Hematopoietic multipotent progenitor cell treated with erythropoietin and hydrocortisone succinate and interleukin-3 and kit ligand, for 15 days (in vitro differentiated cells): ENCODE data around the gene FOXD4L6.
"Not testable (repeated sequence)": the region's sequence is repeated elsewhere in the genome, so short reads cannot be mapped to it uniquely, and the experiment has no call there.

Experiments used
- DNase-seq: peaks from one replicate; pipeline ENCODE4 v3.0.0-alpha.2; 2015; ENCODE audit warnings: low spot score

Gene FOXD4L6

DNA sequence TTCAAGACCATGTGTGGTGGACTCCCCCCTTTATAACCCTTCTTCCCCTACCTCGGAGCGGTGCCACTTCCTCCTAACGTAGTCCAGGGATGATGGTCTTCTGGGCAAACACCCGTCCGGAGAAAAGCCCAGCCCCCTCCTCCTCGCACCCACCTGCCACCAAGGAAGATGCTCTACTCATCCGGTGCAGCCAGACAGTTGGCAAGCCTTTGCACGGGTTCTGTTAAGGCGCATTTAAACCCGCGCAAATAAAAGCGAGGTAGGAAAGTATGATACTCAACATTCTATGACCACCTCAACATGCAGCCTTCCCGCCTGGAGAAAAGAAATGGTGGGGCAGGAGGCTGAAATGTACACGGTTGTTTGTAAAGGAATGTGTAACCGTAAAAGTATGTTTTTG, at the start of gene FOXD4L6:
FOXD4L6 (minus strand) TSS at position 101 of the 400 bp plus-strand sequence. CDS start 298 bp downstream, outside the sequence.
- DNase-seq: not testable (repeated sequence)

DNA sequence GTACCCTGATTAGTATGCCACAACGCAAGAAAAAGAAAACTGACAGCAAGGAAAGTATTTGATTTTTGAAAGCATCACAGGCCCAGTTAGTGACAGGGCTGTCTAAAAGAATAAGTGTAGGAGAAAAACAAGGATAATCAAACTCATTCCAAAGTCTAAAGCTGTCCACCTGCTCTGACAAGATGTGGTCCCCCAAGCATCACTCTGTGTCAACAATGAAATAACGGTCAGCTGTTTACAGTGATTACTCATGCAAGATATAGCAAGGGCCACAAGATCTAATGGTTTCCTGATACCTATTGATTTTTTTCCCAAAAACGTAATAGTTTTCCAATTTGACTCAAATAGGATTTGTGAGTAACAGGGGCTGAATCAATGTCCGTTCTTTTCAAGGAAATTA, 46.5 kb upstream of the FOXD4L6 start:
- not testable (repeated sequence) for DNase-seq

DNA sequence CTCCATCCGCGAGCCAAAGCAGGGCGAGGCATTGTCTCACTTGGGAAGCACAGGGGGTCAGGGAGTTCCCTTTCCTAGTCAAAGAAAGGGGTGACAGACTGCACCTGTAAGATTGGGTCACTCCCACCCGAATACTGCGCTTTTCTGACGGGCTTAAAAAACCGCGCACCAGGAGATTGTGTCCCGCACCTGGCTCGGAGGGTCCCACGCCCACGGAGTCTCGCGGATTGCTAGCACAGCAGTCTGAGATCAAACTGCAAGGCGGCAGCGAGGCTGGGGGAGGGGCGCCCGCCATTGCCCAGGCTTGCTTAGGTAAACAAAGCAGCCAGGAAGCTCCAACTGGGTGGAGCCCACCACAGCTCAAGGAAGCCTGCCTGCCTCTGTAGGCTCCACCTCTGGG, 21.6 kb upstream of the FOXD4L6 start:
- DNase-seq: not testable (repeated sequence)

DNA sequence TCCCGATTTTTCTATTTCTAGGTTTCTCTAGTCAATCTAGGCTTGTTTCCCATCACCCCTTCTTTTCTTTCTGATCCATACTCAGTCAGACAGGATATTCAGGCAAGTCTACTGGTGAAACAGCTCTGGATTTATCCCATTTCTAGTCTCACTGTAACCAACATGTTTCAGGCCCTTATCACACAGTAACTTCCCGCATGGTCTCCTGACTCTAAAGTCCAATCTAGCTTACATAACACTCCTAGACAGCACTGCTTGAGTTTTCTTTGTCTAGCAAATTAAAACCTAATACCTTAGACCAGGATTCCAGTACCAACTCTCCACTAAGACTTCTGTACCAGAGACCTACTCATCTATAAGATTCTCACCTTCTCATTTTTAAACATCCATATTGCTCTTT, 13.4 kb upstream of the FOXD4L6 start:
- DNase-seq: not testable (repeated sequence)

DNA sequence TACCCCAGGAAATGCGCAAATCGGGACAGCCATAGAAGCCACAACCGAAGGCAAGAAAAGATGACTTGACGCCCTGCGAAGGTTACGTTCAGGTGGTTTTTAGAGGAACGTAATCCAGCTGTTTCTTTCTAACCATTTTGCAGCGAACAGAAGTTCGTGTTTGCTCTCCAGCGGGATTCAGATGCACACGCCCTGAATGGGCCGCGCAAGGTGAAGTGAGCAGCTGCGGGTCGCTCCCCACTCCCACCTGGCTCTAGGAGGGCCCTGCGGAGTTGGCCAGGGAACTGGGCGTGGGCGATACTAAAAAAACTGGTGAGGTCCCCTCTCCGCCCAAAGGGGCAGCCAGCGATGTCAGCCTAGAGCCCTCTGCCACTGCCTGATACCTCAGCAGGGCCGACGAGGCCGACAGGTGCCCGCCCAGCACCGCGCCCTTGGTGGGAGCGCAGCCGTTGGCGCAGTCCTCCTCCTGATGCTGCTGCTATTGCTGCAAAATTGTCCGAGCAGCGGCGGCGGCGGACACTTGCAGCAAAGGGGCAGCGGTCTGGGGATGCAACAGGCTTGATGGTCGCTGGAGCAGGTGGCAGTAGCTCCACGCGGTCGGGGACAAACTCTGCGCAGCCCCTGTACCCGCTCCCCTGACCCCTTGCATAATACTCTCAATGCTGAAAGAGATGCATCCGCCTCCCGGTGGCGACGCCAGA, 1.6 kb downstream of the FOXD4L6 start:
- not testable (repeated sequence) for DNase-seq

DNA sequence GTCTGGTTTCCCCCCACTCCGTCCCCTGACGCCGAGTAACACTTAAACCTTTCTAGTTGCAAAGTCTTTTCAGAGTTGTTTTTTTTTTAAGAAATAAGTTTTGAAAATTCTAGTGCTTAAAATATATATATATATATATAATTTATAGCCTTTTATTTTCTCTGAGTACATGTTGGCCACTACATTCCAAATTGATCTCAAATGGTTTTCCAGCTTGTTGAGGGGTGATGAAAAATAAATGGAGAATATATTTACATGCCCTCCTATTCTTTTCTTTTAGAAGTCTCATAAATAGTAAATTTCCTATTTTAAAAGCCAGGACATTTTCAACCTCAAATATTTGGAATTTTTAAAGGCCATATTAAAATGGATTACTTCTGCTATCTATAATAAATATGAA, 2.5 kb downstream of the FOXD4L6 start:
- not testable (repeated sequence) for DNase-seq

DNA sequence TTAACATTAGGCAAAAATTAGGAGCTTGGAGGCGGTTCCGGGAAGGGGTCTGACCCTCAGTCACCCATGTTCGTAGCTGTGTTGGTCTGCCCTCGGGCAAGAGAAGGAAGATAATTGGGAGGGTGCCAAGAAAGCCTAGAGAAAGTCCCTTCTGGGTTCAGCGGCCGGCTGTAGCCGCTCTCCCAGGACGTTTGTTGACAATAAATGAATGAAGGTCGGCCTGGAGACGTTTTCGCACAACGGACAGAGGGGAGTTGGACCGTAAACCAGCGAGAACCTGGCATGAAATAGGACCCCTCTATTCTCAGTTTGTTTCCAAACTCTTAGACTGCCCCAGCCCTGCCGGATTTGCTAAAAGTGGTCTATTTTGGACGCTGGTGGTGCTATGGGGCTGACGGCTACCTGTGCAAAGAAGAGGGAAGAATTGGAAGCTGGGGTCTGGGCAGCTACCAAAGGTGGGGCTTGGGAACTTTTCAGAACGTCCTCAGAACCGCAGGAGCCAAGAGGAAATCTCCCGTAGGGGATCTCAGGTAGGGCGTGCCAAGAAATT, 3.3 kb downstream of the FOXD4L6 start:
- not testable (repeated sequence) for DNase-seq

DNA sequence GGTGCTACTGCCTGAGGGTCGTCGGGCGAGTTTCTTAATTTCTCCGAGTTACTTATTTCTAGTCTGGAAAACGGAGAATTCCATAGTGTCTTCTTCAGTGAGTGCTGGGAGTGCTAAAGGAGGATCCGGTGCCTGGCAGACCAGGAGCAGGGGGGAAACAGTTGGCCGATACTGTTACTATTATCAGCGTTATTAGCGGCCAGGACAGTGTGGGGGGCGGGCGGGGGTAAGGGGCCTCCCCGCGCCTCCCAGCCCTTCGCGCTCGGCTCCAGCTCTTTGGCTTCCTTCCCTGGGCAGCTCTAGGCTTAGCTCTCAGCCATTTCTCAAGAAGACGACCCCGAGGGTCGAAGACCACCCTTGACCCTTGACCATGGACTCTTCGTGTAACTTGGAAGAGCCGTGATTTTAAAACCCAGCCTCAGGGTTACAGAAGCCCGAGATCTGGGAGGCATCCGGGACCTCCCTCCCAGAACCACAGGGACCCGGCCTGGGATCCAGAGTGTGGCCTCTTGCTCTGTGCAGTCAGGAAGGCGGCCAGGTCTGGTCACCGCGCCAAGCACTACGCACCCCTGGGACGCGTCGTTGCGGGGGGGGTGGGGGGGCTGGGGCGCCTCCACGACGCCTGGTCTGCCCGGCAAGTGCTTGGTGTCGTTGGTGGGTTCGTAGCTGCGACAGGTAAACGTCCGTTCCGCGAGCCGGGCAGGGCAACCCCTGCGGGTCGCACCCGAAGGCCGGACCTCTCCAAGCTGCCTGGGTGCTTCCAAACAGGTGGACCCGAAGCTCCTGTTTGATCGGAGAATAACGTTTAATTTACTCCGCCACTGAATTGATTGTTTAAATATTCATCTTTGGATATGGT, 4.0 kb downstream of the FOXD4L6 start:
- not testable (repeated sequence) for DNase-seq

DNA sequence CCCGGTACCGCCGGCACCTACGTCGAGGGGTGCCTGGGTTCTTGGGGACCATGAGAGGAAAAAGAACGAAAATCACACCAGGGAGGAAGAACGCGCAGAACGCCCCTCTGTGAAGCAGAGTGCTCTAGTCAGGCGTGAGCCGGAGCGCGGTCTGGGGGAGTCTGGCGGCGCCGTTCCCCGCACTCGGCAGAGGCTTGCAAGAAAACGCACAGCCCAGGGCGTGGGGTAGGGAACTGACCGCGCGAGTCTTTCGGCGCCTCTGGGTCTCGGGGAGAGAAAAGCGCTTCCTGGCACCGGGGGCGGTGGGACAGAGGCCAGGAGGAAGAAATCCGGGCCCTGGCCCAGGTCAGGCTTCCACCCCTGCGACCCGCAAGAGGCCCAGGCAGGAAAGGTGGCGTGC, 4.7 kb downstream of the FOXD4L6 start:
- not testable (repeated sequence) for DNase-seq

DNA sequence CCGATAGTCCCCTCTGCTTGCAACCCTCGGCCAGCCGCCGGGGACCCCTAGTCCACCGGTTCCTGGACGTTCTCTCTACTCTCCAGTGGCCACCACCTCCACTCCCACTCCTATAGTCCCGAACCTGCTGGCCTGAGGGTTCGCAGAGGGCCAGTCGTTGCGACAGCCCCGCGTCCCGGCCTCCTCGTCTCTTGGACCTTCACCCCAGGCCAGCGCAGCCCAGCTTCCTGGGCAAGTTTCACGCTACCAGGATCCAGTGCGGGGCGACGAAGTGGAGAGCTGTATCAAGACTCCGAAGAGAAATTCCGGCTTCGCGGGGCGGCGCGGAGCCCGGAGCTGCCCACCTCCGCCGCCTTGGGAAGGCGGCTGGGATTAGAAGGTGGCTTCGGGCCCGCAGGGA, 5.1 kb downstream of the FOXD4L6 start:
- DNase-seq: not testable (repeated sequence)

DNA sequence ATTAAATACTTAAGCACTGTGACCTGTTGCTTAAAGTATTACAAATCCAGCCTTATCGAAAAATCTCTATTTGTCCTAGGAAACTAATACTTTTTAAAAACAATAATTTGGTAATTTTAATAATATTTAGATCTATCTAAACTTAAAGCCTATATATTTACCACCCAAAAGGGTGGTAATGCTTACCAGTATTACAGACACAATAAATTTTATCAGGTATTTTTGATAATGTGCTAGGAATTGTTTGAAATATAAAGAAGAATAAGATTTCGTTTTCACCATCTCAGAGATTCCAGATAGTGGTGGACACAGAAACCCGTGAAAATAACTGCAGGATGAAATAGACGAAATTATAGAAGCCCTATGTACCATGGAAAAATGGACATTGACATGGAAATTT, 7.8 kb downstream of the FOXD4L6 start:
- not testable (repeated sequence) for DNase-seq

DNA sequence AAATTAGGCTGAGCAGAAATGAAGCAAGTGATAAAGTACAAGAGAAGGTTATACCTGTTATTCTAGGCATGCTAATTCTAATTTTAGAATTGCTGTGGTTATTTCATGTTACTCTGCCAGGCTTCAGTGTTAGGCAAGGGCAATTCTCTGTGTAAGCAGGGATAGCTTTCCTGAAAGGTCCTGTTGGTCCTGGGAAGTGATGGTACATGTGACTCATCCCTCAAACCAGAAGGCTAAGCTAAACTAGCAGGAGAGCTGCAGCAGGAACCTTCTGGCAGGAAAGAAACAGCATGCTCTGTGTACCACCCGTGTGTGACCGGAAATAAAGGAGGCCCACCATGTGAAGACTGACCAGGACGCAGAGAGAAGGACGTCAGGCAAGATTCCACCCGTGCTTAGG, 8.8 kb downstream of the FOXD4L6 start:
- not testable (repeated sequence) for DNase-seq

DNA sequence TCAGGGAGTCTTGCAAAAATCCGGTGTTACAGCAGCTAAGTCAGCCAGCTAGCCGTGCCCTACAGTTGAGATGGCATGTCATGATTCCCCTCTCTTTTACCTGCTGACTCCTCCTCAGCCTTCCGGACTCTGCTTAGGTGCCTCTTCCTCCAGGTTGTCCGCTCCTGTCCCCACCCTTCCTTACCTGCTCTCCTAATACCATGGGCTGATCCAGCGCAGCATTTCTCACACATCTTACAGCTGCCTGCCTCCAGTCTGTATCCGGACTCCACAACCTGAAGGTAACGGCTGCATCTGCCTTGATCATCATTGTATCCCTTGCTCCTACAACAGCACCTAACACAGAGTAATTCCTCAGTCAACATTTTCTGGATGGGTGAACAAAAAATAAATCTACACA, 9.2 kb downstream of the FOXD4L6 start:
- DNase-seq: not testable (repeated sequence)

DNA sequence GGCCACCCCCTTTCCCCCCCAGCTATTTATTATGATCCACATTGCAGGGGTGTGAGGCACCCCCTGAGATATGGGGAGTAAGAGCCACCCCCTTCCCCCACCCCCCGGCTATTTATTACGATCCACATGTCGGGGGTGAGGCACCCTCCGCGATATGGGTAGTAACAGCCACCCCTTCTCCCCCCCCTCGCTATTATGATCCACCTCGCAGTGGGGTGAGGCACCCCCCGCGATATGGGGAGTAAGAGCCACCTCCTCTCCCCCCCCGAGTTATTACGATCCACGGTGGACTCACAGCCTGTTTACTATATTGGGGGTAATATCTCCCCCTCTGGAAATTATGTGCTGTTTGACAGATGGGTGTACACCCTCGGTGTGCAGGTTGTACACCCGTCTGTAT, 15.1 kb downstream of the FOXD4L6 start:
- not testable (repeated sequence) for DNase-seq

DNA sequence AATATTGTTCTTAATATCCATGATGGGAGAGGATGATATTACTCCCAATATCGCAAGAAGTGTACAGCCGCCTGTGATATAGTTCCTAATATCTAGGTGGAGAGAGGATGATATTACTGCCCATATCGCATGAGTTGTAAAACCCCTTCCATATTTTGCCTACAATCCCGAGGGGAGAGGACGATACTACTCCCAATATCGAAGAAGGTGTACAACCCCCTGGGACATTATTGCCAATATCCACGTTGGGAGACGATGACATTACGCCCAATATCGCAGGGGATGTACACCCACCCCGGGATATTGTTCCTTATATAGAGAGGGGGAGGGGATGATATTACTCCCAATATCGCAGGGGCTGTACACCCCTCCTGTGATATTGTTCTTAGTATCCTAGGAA, 17.1 kb downstream of the FOXD4L6 start:
- DNase-seq: not testable (repeated sequence)

DNA sequence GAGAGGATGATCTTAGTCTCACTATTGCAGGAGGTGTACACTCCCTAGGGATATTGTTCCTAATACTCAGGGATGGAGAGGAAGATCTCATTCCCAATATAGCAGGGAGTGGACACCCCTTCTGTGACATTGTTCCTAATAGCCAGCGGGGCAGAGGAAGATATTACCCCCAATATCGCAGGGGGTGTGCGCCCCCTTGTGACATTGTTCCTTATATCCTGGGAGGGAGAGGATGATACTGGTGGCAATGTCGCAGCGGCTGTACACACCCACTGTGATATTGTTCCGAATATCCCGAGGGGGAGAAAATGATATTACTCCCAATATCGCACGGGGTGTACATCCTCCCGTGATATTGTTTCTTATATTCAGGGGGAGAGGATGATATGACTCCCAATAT, 17.6 kb downstream of the FOXD4L6 start:
- DNase-seq: not testable (repeated sequence)

DNA sequence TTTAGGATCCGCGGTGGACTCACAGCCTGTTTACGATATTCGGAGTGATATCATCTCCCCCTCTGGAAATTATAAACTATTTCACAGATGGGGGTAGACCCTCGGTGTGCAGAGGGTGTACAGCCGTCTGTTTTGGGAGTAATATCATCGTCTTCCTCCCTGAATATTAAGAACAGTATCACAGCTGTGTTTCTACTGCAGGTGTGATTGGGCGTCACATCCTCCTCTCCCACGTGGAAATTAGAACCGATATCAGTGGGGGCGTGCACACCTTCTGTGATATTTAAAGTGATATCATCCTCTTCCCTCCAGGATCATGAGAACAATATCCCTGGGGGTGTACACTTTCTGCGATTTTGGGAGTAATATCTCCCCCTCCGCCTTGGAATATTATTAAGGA, 19.2 kb downstream of the FOXD4L6 start:
- not testable (repeated sequence) for DNase-seq

DNA sequence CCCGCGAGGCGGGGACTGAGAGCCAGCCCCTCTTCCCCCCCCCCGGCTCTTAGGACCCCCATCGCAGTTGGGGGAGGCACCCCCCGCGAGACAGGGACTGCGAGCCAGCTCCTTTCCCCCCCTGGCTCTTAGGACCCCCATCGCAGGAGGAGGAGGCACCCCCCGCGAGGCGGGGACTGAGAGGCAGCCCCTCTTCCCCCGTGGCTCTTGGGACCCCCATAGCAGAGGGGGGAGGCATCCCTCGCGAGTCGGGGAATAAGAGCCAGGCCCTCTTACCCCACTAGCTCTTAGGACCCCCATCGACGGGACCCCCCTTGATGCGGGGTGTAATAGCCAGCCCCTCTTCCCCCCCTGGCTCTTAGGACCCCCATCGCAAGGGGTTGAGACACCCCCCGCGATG, 19.7 kb downstream of the FOXD4L6 start:
- not testable (repeated sequence) for DNase-seq

DNA sequence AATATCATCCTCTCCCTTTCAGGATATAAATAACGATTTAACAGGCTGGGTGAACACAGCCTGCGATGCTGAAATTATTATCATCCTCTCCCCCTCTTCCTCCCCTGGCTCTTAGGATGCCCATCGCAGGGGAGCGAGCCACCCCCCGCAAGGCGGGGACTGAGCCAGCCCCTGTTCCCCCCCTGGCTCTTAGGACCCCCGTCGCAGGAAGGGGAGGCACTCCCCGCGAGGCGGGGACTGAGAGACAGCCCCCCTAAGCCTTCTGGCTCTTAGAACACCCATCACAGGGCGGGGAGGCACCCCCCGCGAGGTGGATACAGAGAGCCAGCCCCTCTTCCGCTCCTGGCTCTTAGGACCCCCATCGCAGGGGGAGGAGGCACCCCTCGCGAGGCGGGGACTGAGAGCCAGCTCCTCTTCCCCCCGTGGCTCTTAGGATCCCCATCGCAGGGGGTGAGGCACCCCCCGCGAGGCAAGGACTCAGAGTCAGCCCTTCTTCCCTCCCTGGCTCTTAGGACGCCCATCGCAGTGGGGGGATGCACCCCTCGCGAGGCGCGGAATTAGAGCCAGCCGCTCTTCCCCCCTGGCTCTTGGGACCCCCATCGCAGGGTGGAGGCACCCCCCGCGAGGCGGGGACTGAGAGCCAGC, 21.9 kb downstream of the FOXD4L6 start:
- DNase-seq: not testable (repeated sequence)

DNA sequence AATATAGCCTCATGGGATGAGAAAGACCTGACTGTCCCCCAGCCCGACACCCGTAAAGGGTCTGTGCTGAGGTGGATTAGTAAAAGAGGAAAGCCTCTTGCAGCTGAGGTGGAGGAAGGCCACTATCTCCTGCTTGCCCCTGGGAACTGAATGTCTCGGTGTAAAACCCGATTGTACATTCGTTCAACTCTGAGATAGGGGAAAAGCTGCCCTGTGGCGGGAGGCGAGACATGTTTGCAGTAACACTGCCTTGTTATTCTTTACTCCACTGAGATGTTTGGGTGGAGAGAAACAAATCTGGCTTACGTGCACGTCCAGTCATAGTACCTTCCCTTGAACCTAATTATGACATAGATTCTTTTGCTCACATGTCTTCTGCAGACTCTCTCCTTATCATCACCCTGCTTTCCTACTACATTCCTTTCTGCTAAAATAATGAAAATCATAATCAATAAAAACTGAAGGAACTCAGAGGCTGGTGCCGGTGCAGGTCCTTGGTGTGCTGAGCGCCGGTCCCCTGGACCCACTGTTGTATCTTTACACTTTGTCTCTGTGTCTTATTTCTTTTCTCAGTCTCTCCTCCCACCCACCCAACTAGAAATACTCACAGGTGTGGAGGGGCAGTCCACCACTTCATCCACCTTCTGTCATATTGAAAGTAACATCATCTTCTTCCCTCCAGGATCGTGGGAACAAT, 22.8 kb downstream of the FOXD4L6 start:
- DNase-seq: not testable (repeated sequence)

DNA sequence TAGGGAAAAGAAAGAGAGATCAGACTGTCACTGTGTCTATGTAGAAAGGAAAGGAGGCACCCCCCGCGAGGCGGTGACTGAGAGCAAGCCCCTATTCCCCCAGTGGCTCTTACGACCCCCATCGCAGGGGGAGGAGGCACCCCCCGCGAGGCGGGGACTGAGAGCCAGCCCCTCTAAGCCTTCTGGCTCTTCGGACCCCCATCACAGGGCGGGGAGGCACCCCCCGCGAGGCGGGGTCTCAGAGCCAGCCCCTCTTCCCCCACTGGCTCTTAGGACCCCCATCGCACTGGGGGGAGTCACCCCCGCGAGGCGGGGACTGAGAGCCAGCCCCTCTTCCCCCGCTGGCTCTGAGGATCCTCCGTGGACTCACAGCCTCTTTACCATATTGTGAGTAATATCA, 23.9 kb downstream of the FOXD4L6 start:
- not testable (repeated sequence) for DNase-seq

DNA sequence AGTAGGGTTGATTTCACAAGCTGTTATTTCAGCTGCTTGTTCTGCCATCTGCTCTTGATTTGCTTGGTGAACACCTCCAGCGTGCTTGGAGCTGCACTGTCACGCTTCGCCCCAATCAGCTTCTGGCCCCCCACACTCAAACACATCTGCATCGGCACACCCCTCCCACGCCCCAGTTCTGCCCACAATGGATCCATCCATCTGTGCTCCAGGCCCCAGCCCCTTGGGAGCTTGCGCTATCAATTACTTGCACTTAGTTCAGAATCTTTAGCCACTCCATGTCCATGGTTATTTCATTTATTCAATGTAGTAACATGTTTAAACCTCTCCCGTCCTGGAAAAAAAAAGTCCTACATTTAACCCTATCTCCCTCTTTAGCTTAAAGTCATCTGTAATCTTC, 28.0 kb downstream of the FOXD4L6 start:
- DNase-seq: not testable (repeated sequence)
